Measurements from ENCODE around the gene KDM4C.

The KDM4C gene

DNA sequence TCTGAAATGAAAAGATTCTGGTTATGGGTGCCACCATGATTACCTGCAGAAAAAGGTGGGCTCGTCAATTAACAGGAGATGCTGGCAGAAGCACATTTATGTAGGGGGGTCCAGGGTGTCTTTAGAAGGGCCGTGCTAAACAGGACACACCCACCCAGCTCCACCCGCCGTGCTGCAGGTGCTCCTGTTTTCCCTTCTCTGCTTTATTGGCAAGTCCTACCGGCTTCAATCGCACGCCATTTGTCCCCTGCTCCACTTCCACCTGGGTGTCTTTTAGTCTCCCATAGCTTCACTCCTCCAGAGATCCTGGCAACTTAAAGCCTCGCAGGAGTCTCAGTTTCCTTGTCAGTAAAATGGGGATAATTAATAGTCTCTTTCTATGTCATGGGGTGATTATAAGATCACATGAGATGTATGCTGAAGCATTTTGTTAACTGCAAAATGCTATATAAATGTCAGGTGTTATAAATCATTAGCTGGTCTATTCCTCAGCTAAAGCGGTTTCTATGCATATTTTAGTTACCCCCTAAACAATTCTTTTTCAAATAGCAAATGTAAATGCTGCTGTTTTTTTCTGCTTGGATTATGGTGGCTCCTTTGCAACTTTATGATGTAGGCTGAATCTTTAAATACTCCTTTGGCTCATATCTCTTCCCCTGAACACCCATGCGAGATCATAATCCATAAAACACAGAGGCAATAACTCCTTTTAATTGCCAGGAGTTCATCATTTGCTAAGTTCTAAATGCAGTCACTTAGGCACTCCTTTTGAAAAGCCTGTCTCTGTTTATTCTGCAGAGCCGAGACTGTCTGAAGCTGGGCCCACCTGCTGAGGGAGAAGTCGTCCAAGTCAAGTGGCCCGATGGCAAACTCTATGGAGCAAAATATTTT lies 406.9 kb downstream of the KDM4C start:
- H3K27ac ChIP-seq (ENCODE audit: low read depth, low read length): no peak overlapping the region
- no peaks in the 10 kb centered on the region for H3K4me1 ChIP-seq (ENCODE audit: control insufficient read depth, insufficient read depth, low read length, unreplicated experiment)
- H2AFZ ChIP-seq (ENCODE audit: low read length, unreplicated experiment): no peak overlapping the region
- H3K27me3 ChIP-seq (ENCODE audit: insufficient read depth, low read length): no peaks in the 10 kb centered on the region
- H3K4me3 ChIP-seq (ENCODE audit: low read depth, low read length): no peak overlapping the region
- no peaks in the 10 kb centered on the region for H3K79me2 ChIP-seq (ENCODE audit: control insufficient read depth, insufficient read depth, low read length, unreplicated experiment)
- no peaks in the 10 kb centered on the region for H3K36me3 ChIP-seq (ENCODE audit: insufficient read depth, low read length)

DNA sequence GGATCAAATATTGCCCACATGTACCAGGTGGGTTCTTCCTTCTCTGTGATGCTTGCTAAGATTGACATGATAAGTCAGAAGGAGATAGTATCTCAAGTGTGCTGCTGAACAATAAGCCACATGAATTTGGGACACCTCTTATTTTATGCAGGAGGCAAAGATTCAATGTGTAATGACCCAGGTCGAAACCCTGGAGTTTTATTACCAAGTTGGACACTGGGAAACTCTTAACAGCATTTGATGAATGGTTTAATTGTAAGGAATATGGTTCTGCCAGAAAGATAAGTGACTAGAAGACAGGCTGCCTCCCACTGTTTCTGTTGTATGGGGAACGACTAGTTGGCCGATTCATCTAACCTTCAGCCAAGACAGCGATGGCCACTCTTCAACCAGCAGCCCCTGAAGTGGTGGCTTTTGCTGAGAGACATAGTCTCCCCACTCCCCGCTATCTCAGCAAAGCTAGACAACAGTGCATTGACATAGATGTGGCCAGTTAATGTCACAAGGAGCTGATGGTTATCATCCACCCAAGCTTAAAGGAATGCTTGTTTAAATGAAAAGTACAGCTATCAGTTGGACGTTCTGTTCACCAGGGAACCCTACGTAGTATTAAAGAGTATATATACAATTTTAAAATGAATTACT lies 407.7 kb downstream of the KDM4C start:
- no peaks in the 10 kb centered on the region for H3K79me2 ChIP-seq (ENCODE audit: control insufficient read depth, insufficient read depth, low read length, unreplicated experiment)
- H3K27ac ChIP-seq (ENCODE audit: low read depth, low read length): no peak overlapping the region
- no peaks in the 10 kb centered on the region for H3K4me1 ChIP-seq (ENCODE audit: control insufficient read depth, insufficient read depth, low read length, unreplicated experiment)
- H3K4me3 ChIP-seq (ENCODE audit: low read depth, low read length): no peak overlapping the region
- no peaks in the 10 kb centered on the region for H3K27me3 ChIP-seq (ENCODE audit: insufficient read depth, low read length)
- H3K36me3 ChIP-seq (ENCODE audit: insufficient read depth, low read length): no peaks in the 10 kb centered on the region
- H2AFZ ChIP-seq (ENCODE audit: low read length, unreplicated experiment): no peak overlapping the region

DNA sequence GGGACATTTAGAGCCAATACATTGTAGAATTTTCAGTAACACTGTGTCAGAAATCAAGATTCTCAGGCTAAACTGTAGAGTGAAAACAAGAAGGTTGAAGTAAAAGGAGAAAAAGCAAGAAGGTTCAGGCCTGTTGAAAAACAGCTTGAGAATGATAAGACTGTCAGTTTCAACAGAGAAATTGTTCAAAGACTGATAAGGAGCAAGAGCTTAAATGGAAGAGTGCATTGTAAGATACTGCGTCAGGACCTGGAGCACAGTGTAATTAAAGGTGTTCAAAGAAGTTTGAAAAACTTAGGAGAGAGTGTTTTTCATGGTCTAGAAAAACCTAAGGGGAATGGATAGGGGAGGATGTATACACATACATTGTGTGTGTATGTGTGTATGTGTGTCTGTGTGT lies 408.3 kb downstream of the KDM4C start:
- no peak overlapping the region for H3K27ac ChIP-seq (ENCODE audit: low read depth, low read length)
- no peaks in the 10 kb centered on the region for H3K79me2 ChIP-seq (ENCODE audit: control insufficient read depth, insufficient read depth, low read length, unreplicated experiment)
- no peak overlapping the region for H2AFZ ChIP-seq (ENCODE audit: low read length, unreplicated experiment)
- H3K27me3 ChIP-seq (ENCODE audit: insufficient read depth, low read length): no peaks in the 10 kb centered on the region
- no peaks in the 10 kb centered on the region for H3K36me3 ChIP-seq (ENCODE audit: insufficient read depth, low read length)
- no peaks in the 10 kb centered on the region for H3K4me1 ChIP-seq (ENCODE audit: control insufficient read depth, insufficient read depth, low read length, unreplicated experiment)
- H3K4me3 ChIP-seq (ENCODE audit: low read depth, low read length): no peak overlapping the region

DNA sequence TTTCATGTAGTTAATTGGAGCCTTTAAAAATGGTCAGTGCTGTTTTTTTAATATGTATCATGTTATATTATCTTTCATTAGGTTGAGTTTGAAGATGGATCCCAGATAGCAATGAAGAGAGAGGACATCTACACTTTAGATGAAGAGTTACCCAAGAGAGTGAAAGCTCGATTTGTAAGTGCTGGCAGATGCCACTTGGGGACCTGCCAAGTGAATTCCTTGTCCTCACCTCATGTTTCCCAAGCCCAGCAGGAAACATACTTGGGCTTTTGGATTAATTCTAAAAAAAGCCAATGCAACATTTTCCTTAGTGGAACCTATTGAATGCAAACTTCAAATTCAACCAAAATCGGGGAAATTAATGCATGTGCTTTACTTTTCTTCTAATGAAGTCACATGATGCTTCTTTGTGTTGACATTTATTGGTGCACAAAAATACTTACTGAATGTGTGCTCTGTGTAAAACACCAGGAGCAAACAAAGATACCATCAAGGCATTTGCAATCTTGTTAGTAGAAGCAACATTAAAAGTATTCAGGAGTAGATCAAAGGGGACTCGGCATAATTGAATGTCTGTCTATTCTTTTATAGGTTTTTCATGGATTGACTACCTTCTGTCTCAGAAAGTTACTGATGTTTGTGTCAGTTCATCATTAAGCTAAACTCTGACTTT lies 412.1 kb downstream of the KDM4C start:
- Histone ChIP-seq H2AFZ (ENCODE audit: low read length, unreplicated experiment) (no peak overlapping the region), H3K27ac (ENCODE audit: low read depth, low read length) (no peak overlapping the region), H3K27me3 (ENCODE audit: insufficient read depth, low read length) (no peaks in the 10 kb centered on the region), H3K4me1 (ENCODE audit: control insufficient read depth, insufficient read depth, low read length, unreplicated experiment) (no peaks in the 10 kb centered on the region), H3K4me3 (ENCODE audit: low read depth, low read length) (no peak overlapping the region), H3K36me3 (ENCODE audit: insufficient read depth, low read length) (no peaks in the 10 kb centered on the region), H3K79me2 (ENCODE audit: control insufficient read depth, insufficient read depth, low read length, unreplicated experiment) (no peaks in the 10 kb centered on the region)

DNA sequence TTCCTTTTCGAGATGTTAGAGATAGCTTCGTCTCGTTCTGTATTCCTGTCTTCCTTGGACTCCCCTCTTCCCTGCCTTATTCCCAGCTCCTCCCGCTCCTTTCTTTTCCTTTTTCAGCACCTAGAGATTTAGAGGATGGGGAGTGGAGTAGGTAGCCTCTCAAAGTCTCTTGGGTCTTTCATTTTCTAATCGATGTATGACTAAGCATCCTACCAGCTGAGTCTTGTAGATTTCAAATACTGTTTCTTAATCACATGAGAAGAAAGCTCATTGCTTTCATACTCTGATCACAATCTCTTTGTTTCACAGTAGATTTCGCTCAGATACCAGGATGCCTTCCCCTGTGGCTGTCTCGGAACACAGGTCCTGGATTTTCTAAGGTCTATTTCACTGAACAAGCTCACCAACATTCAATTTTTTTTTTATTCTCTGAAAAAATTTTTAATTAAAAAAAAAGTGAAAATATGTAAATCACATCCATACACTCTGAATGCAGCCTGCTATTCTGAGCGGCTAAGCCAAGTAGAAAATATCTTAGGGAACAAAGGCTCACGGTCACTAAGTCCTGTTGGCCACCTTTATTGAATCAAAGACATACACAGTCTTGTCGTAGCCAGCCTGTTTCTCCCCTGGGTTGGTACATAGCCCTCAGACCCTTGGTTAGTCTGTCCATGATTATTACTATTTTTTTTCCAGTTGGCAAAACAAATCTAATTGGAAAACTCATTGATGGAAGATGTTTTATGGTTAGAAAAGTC lies 413.8 kb downstream of the KDM4C start:
- no peak overlapping the region for H3K27ac ChIP-seq (ENCODE audit: low read depth, low read length)
- no peaks in the 10 kb centered on the region for H3K79me2 ChIP-seq (ENCODE audit: control insufficient read depth, insufficient read depth, low read length, unreplicated experiment)
- H3K36me3 ChIP-seq (ENCODE audit: insufficient read depth, low read length): no peaks in the 10 kb centered on the region
- no peaks in the 10 kb centered on the region for H3K27me3 ChIP-seq (ENCODE audit: insufficient read depth, low read length)
- no peak overlapping the region for H3K4me3 ChIP-seq (ENCODE audit: low read depth, low read length)
- no peak overlapping the region for H2AFZ ChIP-seq (ENCODE audit: low read length, unreplicated experiment)
- H3K4me1 ChIP-seq (ENCODE audit: control insufficient read depth, insufficient read depth, low read length, unreplicated experiment): no peaks in the 10 kb centered on the region

DNA sequence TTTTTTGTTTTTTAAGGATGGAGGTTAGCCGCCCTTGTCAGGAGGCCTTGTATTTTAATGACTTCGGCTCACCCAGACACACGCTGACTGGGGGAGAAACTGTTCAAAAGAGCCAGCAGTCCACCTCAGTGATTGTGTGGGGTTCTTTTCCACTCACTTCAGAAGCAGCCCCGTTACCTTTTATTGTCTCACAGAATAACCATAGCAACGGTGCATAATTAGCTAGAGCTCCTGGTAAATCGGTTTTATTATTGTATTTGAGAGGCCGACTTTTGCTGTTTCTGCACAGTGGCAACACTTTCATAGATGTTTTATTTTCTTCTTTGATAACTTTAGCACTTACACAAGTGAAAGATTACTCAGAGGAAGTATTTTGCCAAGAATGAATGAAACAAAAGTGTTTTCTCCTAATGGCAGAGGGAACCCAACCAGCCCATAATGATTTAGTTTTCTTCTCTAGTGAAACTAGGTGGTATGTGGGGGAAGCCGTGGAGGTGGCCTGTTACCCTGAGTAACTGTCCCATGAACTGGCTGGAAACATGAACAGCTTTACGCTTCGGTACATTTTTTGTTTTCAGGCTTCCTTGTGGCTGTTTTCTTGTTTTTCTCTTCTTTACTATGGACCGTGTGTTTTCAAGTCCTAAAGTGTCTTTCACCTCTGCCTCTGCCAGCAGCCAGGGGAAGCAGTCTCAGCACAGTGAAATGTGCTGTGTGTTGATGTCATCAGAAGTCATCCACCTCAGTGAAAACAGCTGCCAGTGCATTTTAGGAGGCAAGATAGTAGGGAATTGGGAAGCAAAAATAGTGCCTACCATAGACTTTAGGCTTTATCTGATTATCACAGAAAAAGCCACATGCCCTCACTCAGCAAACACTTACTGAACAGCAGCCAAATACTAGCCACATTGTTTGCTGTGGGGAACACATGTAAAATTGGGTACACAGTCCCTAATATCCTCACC lies 414.7 kb downstream of the KDM4C start:
- Histone ChIP-seq H3K36me3 (ENCODE audit: insufficient read depth, low read length) (no peaks in the 10 kb centered on the region), H3K4me1 (ENCODE audit: control insufficient read depth, insufficient read depth, low read length, unreplicated experiment) (no peaks in the 10 kb centered on the region), H3K4me3 (ENCODE audit: low read depth, low read length) (no peak overlapping the region), H3K79me2 (ENCODE audit: control insufficient read depth, insufficient read depth, low read length, unreplicated experiment) (no peaks in the 10 kb centered on the region), H2AFZ (ENCODE audit: low read length, unreplicated experiment) (no peak overlapping the region), H3K27me3 (ENCODE audit: insufficient read depth, low read length) (no peaks in the 10 kb centered on the region), H3K27ac (ENCODE audit: low read depth, low read length) (no peak overlapping the region)

DNA sequence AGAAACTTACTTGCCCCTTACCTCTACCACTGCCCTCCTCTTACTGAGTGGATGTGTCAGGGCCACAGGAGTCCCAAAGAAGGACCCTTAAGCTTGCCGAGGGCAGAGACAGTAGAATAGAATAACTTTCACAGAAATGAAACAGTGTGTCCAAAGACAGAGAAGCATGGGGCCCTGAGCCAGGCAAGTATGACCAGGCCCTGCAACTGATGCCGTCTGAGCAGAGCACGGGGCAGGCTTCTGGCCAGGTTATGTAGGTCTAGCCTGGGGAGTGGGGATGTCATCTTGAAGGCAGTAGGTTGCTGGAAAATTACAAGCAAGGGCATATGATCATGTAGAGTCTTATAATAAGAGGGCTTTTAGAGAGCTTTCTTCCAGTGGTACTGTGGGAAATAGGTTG lies 415.4 kb downstream of the KDM4C start:
- H3K79me2 ChIP-seq (ENCODE audit: control insufficient read depth, insufficient read depth, low read length, unreplicated experiment): no peaks in the 10 kb centered on the region
- H3K36me3 ChIP-seq (ENCODE audit: insufficient read depth, low read length): no peaks in the 10 kb centered on the region
- H3K27me3 ChIP-seq (ENCODE audit: insufficient read depth, low read length): no peaks in the 10 kb centered on the region
- H3K4me3 ChIP-seq (ENCODE audit: low read depth, low read length): no peak overlapping the region
- H2AFZ ChIP-seq (ENCODE audit: low read length, unreplicated experiment): no peak overlapping the region
- no peak overlapping the region for H3K27ac ChIP-seq (ENCODE audit: low read depth, low read length)
- H3K4me1 ChIP-seq (ENCODE audit: control insufficient read depth, insufficient read depth, low read length, unreplicated experiment): no peaks in the 10 kb centered on the region

DNA sequence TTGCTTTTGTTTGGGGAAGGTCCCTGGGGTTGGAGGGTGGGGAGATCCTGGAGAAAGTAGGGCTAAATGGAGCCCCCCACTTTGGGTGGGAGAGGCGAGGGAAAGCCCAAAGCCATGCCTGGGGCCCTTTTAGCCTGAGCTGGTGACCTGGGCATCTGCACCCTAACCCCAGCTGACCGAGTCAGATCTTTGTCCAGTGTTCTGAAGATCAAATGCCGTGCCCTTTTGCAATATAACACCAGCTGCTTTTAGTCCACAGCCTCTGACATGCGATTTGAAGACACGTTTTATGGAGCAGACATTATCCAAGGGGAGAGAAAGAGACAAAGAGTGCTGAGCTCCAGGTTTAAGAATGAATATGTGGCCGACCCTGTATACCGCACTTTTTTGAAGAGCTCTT lies 416.5 kb downstream of the KDM4C start:
- Histone ChIP-seq H3K36me3 (ENCODE audit: insufficient read depth, low read length) (no peaks in the 10 kb centered on the region), H3K4me1 (ENCODE audit: control insufficient read depth, insufficient read depth, low read length, unreplicated experiment) (no peaks in the 10 kb centered on the region), H3K4me3 (ENCODE audit: low read depth, low read length) (no peak overlapping the region), H2AFZ (ENCODE audit: low read length, unreplicated experiment) (no peak overlapping the region), H3K27ac (ENCODE audit: low read depth, low read length) (no peak overlapping the region), H3K79me2 (ENCODE audit: control insufficient read depth, insufficient read depth, low read length, unreplicated experiment) (no peaks in the 10 kb centered on the region), H3K27me3 (ENCODE audit: insufficient read depth, low read length) (no peaks in the 10 kb centered on the region)

DNA sequence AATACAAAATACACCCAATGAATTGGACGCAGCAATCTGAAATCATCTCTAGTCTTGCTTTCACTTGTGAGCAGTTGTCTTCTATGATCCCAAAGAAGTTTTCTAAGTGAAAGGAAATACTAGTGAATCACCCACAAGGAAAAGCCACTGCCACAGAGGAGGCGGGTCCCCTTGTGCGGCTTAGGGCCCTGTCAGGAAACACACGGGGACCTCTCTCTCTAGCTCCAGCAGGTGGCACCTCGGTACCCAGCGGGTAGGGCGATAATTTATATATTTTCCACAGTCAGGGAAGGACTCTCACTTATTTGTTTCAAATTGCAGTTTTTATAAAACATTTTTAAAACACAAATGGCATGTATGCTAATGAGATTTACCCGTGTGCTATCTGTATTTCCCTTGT lies 417.1 kb downstream of the KDM4C start:
- Histone ChIP-seq H3K4me3 (ENCODE audit: low read depth, low read length) (no peak overlapping the region), H3K36me3 (ENCODE audit: insufficient read depth, low read length) (no peaks in the 10 kb centered on the region), H3K27ac (ENCODE audit: low read depth, low read length) (no peak overlapping the region), H2AFZ (ENCODE audit: low read length, unreplicated experiment) (no peak overlapping the region), H3K27me3 (ENCODE audit: insufficient read depth, low read length) (no peaks in the 10 kb centered on the region), H3K4me1 (ENCODE audit: control insufficient read depth, insufficient read depth, low read length, unreplicated experiment) (no peaks in the 10 kb centered on the region), H3K79me2 (ENCODE audit: control insufficient read depth, insufficient read depth, low read length, unreplicated experiment) (no peaks in the 10 kb centered on the region)
